ENCODE results near the gene HEMGN.

DNA sequence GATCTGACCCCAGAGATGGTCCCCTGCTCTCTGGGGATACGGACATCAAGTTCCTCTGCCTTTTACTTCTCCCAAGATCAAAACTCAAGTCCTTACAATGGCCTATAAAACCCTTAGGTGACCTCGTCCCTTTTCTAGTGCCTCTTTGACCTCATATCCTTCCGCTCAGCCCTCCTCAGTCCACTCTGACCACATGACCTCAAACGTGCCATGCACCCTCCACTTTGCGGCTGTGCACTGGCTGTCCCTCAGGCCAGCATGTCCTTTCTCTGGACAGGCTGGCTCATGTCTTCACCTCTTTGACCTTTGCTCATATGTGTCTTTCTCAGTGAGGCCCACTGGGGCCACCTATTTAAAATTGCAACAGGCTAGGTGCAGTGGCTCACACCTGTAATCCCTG is 30.3 kb downstream of the HEMGN start:
- TF ChIP-seq, protein P1, sequence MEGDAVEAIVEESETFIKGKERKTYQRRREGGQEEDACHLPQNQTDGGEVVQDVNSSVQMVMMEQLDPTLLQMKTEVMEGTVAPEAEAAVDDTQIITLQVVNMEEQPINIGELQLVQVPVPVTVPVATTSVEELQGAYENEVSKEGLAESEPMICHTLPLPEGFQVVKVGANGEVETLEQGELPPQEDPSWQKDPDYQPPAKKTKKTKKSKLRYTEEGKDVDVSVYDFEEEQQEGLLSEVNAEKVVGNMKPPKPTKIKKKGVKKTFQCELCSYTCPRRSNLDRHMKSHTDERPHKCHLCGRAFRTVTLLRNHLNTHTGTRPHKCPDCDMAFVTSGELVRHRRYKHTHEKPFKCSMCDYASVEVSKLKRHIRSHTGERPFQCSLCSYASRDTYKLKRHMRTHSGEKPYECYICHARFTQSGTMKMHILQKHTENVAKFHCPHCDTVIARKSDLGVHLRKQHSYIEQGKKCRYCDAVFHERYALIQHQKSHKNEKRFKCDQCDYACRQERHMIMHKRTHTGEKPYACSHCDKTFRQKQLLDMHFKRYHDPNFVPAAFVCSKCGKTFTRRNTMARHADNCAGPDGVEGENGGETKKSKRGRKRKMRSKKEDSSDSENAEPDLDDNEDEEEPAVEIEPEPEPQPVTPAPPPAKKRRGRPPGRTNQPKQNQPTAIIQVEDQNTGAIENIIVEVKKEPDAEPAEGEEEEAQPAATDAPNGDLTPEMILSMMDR (IDR thresholded peaks at IDR 0.05; ENCODE audit: low read length), result no peak
- TF ChIP-seq EZH2 (optimal IDR thresholded peaks at IDR 0.05; ENCODE audit: low read depth, low read length), result no peak
